HepG2 (cell line): ENCODE results near the gene BTF3L4. TPM values are rescaled to one million over a fixed set of nuclear protein-coding genes. Genes with fewer than 3 reads are reported as not detected.

Experiments used
- ATAC-seq: fragments of 200-7000 bp; cut with Tn5 transposase; 3 replicates; pipeline ENCODE4 v1.9.1; 2020; ENCODE audit warnings: mild to moderate bottlenecking, moderate library complexity
- BruUV-seq: library from RNA; stranded (reverse); fragments of 400-500 nt; replicated peaks from 2 replicates; lab custom pipeline; 2021; lab: Mats Ljungman, UMichigan
- CTCF ChIA-PET: fragments of 300-600 bp; formaldehyde crosslinking; extraction: SDS; loops from one replicate; lab custom pipeline; 2021; ENCODE audit warnings: low total read pairs, inconsistent platforms, low intra/inter-chr PET ratio; lab: Yijun Ruan, JAX
- POLR2A ChIA-PET: fragments of 350-600 bp; sonication (Branson Sonifier 250); formaldehyde crosslinking; loops from one replicate; lab custom pipeline; 2020; ENCODE audit warnings: antibody characterized with exemption, inconsistent platforms; lab: Yijun Ruan, JAX
- DNase-seq: peaks from one replicate; pipeline ENCODE4 v3.0.0-alpha.2; 2015; ENCODE audit warnings: low spot score
- FAIRE-seq: peaks from 3 replicates; lab custom pipeline; 2011; peaks lifted over from hg19 to GRCh38; lab: Jason Lieb, UNC
- H2AFZ ChIP-seq: one replicate; pipeline ENCODE4 v1.6.1; 2011; ENCODE audit warnings: low read length, inconsistent platforms
- H3K27ac ChIP-seq: fragments of 300-600 bp; 3 replicates; pipeline ENCODE4 v1.8.0; 2011; ENCODE audit warnings: mixed run types, mild to moderate bottlenecking, mixed read lengths, low read length, inconsistent platforms; ENCODE audit not compliant: insufficient read depth; ENCODE audit errors: extremely low read length
- H3K27me3 ChIP-seq, 2 experiments: fragments of 200-600 bp in 1 of 2; 2 replicates in 1 of 2; 3 replicates in 1 of 2; pipeline versions ENCODE4 v1.6.0 to v1.8.0; 2011; ENCODE audit warnings: low read length in 2 of 2, mild to moderate bottlenecking in 2 of 2, moderate library complexity in 2 of 2, inconsistent platforms in 1 of 2; ENCODE audit not compliant: insufficient read depth in 2 of 2, control insufficient read depth in 1 of 2
- H3K36me3 ChIP-seq, 2 experiments: fragments of 200-600 bp in 1 of 2; replicated peaks in 1 of 2; 2 replicates in 1 of 2; 3 replicates in 1 of 2; pipeline versions ENCODE4 v1.5.1 to v1.8.0; 2011; ENCODE audit warnings: low read length in 2 of 2, inconsistent platforms in 1 of 2; ENCODE audit not compliant: insufficient read depth in 2 of 2, control insufficient read depth in 1 of 2
- H3K4me1 ChIP-seq: 2 replicates; pipeline ENCODE4 v1.5.1; 2012; ENCODE audit warnings: low read length, inconsistent platforms; ENCODE audit not compliant: insufficient read depth
- H3K4me2 ChIP-seq: 2 replicates; pipeline ENCODE4 v1.6.0; 2011; ENCODE audit warnings: low read depth, low read length, inconsistent platforms
- H3K4me3 ChIP-seq, 3 experiments: fragments of 200-600 bp in 1 of 3; sonication (generic), shearing (Covaris generic) in 1 of 3; replicated peaks in 1 of 3; 2 replicates each; pipeline ENCODE4 v1.5.1; 2011 to 2016; ENCODE audit warnings: low read length in 3 of 3, inconsistent platforms in 2 of 3, low read depth in 2 of 3, mild to moderate bottlenecking in 2 of 3, control low read depth in 1 of 3, mixed read lengths in 1 of 3; ENCODE audit not compliant: insufficient read depth in 1 of 3
- H3K79me2 ChIP-seq: one replicate; pipeline ENCODE4 v1.6.1; 2011; ENCODE audit warnings: low read length, inconsistent platforms; ENCODE audit not compliant: insufficient read depth
- H3K9ac ChIP-seq: 2 replicates; pipeline ENCODE4 v1.6.0; 2011; ENCODE audit warnings: mild to moderate bottlenecking, low read depth, low read length, inconsistent platforms; ENCODE audit not compliant: insufficient read depth
- H3K9me3 ChIP-seq: 2 replicates; pipeline ENCODE4 v1.5.1; 2012; ENCODE audit warnings: mild to moderate bottlenecking, low read length
- H4K20me1 ChIP-seq: 2 replicates; pipeline ENCODE4 v1.6.0; 2011; ENCODE audit warnings: inconsistent platforms, mild to moderate bottlenecking, low read length, moderate library complexity; ENCODE audit not compliant: insufficient read depth
- AHDC1 ChIP-seq: sonication (generic); formaldehyde crosslinking; IDR thresholded peaks from 2 replicates; pipeline ENCODE4 v1.5.1; 2020; ENCODE audit warnings: mild to moderate bottlenecking, missing genetic modification reagents, borderline replicate concordance
- ARNT2 ChIP-seq: sonication (generic); formaldehyde crosslinking; IDR thresholded peaks from 2 replicates; pipeline ENCODE4 v1.8.0; 2022; ENCODE audit warnings: mild to moderate bottlenecking, low read depth, missing genetic modification reagents, moderate library complexity
- HNF1A ChIP-seq, 2 experiments: sonication (generic) in 1 of 2; formaldehyde crosslinking in 1 of 2; IDR thresholded peaks; 2 replicates each; pipeline versions ENCODE4 v1.4.0 to v1.6.1; 2016 to 2020; ENCODE audit warnings: borderline replicate concordance in 1 of 2, low read depth in 1 of 2, mild to moderate bottlenecking in 1 of 2, missing genetic modification reagents in 1 of 2
- KDM4B ChIP-seq: sonication (generic); formaldehyde crosslinking; IDR thresholded peaks from 2 replicates; pipeline ENCODE4 v1.4.0; 2020; ENCODE audit warnings: missing genetic modification reagents
- PAXIP1 ChIP-seq: sonication (generic); formaldehyde crosslinking; conservative IDR thresholded peaks from 2 replicates; pipeline ENCODE4 v1.4.0; 2020; ENCODE audit warnings: mild to moderate bottlenecking, missing genetic modification reagents, moderate library complexity
- ZNF451 ChIP-seq: sonication (generic); formaldehyde crosslinking; IDR thresholded peaks from 2 replicates; pipeline ENCODE4 v1.5.0; 2020; ENCODE audit warnings: mild to moderate bottlenecking, missing genetic modification reagents
- ZSCAN30 ChIP-seq: sonication (generic); formaldehyde crosslinking; IDR thresholded peaks from 2 replicates; pipeline ENCODE4 v1.5.0; 2020; ENCODE audit warnings: mild to moderate bottlenecking, missing genetic modification reagents
- WGBS: methylation state at CpG from one replicate; pipeline ENCODE4 v1.1.6; 2017; ENCODE audit warnings: low lambda C conversion rate; 5-methylcytosine and 5-hydroxymethylcytosine counted together
- in situ Hi-C: cut with HindIII; loops from 2 replicates; pipeline ENCODE4 v1.10.0; 2017; ENCODE audit warnings: low pct_unique_long_range_greater_than_20kb; ENCODE audit not compliant: extremely low pct_ligation_motif_present
- intact Hi-C: fragments of 100-400 bp; cut with micrococcal nuclease; formaldehyde crosslinking; loops from one replicate; pipeline ENCODE4 v1.10.0; 2022; ENCODE audit not compliant: unreplicated experiment
- polyA plus RNA-seq, 8 experiments: library from polyadenylated mRNA; depleted of rRNA in 3 of 8; stranded (reverse) in 7 of 8; unstranded in 1 of 8; fragments of >200 nt; fragmentation: Illumina TruSeq in 4 of 8; extraction: Trizol in 4 of 8; gene quantifications; 2 replicates each; pipeline versions ENCODE4 v1.2.1 to v1.2.3, GENCODE V29; 2011 to 2016; ENCODE audit warnings: low read depth in 4 of 8, missing spikeins in 1 of 8, mixed read lengths in 1 of 8; ENCODE audit not compliant: insufficient read depth in 1 of 8
- total RNA-seq, 5 experiments: library from RNA; depleted of rRNA; stranded (reverse); fragments of >200 nt; fragmentation: Illumina TruSeq; extraction: Trizol; gene quantifications; 2 replicates each; pipeline ENCODE4 v1.2.3, GENCODE V29; 2016; ENCODE audit warnings: low read depth in 1 of 5

The BTF3L4 gene
- total and polyA plus RNA-seq, 2 of the 13 experiments (the other 11 are each of a cell fraction or from before 2014, with no cell fraction given), result 59.0 to 74.3 TPM

GRCh38 chr1:52028328-52028727, 27.8 kb upstream of the BTF3L4 start:
- no peaks in the 10 kb centered on the region for H4K20me1 ChIP-seq
- H3K36me3 ChIP-seq, result peaks cover 1 to 27% of the 10 kb centered on the region in 2 experiments; a peak in 4 of 5 replicates
- ATAC-seq (peak; percentile 38), DNase-seq (peak; percentile 24), FAIRE-seq (peak; percentile 52)
- TF ChIP-seq ZNF451 (CRISPR knock-in tag) (no peak), PAXIP1 (CRISPR knock-in tag) (0 out of 2 replicates have a peak, but pooled peaks have one; percentile 31), ZSCAN30 (no peak), KDM4B (CRISPR knock-in tag) (no peak), AHDC1 (CRISPR knock-in tag) (no peak), HNF1A (IDR thresholded peaks at IDR 0.05; ENCODE audit: low read depth) (no peak), HNF1A (CRISPR knock-in tag; IDR thresholded peaks at IDR 0.05; ENCODE audit: borderline replicate concordance) (peak; percentile 51; the same call in 1 of the 2 replicates), ARNT2 (CRISPR knock-in tag) (no peak)
- POLR2A ChIA-PET, result interaction anchor here (0.7 to 2.7 kb wide), 4 partner anchors 9 to 149 kb away, joined by 3 to 15 read pairs (median 3); partner anchors contain the start of gene TXNDC12
- H3K27me3 ChIP-seq, result no peaks in the 10 kb centered on the region; a peak in 1 of 5 replicates
- H3K4me1 ChIP-seq, result peaks cover 49% of the 10 kb centered on the region
- H3K4me2 ChIP-seq, result peak overlapping the region; percentile 25
- no peak overlapping the region for H3K9ac ChIP-seq
- no TSS peak for BruUV-seq
- H2AFZ ChIP-seq, result no peak overlapping the region
- no peak overlapping the region for H3K4me3 ChIP-seq
- in situ Hi-C loops, result no loop called here
- 61% methylated on average over 1 of the region's 1 CpG for WGBS
- no peaks in the 10 kb centered on the region for H3K9me3 ChIP-seq
- peaks cover 35% of the 10 kb centered on the region for H3K79me2 ChIP-seq
- intact Hi-C loops, result loop anchor here (2.0 kb wide), 1 partner anchor 26 kb away; the partner anchor contains the start of gene TXNDC12
- H3K27ac ChIP-seq, result no peak overlapping the region
- CTCF ChIA-PET, result no interaction called here
